HG02610 (cell line): ENCODE results near the gene DCP2.

Source experiments
- ATAC-seq: cut with Tn5 transposase; IDR thresholded peaks from one replicate; pipeline ENCODE4 v1.9.1; 2021; ENCODE audit warnings: mild to moderate bottlenecking, moderate library complexity; ENCODE audit not compliant: unreplicated experiment

The DCP2 gene

DNA sequence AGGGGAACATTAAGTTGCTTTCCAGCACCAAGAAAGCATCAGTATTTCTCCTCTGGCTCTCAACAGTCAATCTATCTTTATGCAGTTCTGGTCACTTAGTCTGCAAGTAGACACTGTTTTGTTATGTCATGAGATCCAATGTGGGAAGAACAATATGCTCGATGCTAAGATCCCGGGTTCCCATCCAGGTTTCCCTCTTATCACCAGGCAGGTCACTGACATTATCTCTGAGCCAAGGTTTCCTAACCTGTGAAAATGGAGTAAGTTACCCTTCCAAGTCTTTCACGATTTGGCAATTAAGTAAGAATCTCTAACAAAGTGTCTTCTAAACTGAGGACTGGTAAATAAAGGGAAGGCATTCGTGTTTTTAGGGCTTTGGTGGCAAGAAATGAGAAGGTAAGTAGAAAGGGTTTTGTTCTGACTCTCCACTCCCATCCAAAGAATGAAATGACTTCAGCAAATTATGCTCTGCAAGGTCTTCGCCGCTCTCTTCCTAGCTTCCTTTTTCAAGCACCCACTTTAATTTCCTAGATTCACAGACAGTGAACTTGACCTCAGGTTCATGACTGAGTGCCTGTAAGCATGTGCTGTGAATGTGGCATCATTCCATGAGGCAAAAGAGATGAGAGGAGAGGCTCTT lies 86.4 kb downstream of the DCP2 start:
- ATAC-seq, result no peak

DNA sequence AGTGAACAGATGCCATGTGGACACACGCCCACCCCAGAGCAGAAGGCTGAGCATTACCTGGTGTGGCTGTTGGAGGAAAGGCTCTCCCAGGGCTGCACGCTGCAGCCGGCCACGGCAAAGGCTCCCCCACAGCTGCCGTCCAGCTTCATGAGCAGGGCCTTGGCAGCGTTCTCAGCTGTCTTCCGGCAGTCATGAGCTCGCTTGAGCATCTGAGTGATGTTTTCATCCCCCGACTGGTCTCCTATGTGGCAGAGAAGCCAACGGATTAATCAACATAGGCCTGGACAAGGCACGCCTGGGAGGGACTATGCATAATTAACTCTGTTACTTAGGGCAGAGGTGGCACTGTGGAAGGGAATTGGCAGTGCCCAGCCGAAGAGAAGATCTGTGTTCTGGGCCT lies 87.3 kb downstream of the DCP2 start:
- no peak for ATAC-seq

DNA sequence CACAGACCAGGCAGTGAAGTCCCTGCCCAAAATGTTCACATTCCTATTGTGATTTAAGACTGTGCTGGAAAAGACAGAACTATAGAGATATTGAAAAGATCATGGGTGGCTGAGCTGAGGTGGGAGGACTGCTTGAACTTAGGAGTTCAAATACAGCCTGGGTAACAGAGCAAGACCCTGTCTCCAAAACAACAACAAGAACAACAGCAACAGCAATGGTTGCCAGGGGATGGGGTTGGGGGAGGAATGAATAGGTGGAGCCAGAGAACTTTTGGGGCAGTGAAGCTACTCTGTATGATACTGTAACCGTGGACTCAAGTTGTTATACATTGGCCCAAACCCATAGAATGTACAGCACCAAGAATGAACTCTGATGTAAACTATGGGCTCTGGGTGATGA lies 88.2 kb downstream of the DCP2 start:
- ATAC-seq, result no peak

DNA sequence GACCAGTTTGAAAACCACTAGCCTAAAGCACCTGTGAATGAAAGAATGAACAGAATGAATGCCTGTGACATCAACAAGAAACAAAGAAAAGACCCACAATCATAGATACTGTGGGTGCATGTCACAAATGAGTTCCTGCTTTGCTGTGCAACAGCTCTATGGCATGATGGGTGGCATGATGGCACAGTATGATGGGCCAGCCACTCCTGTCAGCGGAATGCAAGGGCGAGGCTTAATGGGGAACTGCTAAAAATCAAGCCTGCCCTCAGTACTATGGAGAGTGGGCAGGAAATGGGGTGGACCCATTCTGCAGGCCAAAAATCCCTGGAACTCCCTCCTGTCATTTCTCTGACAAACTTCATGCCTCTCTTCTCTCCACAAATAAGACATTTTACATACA lies 89.0 kb downstream of the DCP2 start:
- ATAC-seq, result no peak

DNA sequence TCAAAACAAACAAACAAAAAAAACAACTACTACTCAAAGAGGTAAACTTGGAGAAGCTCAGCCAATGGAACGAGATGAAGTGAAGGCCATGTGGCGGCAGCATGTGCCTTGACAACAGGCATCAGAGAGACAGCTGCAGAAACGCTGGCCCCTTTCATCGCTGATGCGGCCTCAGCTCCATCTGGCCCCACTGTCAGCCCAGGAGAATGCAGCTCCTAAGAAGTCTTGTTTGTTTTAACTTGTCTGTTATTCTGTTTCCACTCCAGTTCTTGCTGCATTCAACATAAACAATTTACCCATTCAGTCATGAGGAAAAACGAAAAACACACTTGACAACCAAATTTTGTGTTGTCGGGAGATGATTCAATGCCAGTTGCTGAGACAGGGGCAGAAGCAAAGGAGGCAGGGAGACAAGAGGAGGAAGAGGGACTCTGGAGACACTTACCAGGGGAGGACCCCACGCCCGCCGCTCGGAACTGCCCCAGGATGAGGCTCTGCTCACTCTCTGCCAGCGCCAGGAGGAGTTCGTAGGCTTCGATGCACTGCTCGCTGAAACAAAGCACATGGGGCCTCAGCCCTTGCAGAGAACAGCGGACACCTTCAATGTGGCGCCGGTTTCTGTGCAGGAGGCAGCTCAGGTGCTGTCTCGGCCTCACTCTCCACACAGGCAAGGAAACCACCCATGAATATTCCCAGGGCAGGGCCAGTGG lies 91.2 kb downstream of the DCP2 start:
- no peak for ATAC-seq

DNA sequence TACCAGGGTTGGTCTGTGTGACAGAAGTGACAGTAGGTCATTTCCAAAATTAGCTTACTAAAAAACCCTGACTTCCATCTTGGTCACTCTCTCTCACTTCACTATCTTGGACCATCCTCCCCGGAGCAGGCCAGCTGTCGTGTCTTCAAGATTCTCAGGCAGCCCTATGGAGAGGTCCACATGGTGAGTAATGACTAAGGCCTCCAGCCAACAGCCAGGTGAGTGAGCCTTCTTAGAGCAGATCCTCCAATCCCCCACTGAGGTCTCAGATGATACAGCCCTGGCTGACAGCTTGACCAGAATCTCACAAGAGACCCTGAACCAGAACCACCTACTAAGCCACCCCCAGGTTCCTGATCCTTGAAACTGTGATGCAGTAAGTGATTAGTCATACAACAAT lies 92.0 kb downstream of the DCP2 start:
- no peak for ATAC-seq
